Subcutaneous adipose tissue (tissue), 4 donors: ENCODE data around the gene AGBL5. TPM values are rescaled to one million over a fixed set of nuclear protein-coding genes. Genes with fewer than 3 reads are reported as not detected.

Experiments used
- total RNA-seq, 4 donors: library from RNA; depleted of rRNA; stranded (reverse); fragments of >200 nt; gene quantifications; one replicate each; pipeline ENCODE4 v1.1.0, GENCODE V29; 2016
- TF ChIP-seq, protein P1 (sequence below): fragments of 450-650 bp; IDR thresholded peaks from one replicate; pipeline ENCODE4 v1.5.1; 2016; ENCODE audit warnings: low read depth, mild to moderate bottlenecking, control low read depth, antibody characterized with exemption, moderate library complexity

AGBL5 gene, protein sequence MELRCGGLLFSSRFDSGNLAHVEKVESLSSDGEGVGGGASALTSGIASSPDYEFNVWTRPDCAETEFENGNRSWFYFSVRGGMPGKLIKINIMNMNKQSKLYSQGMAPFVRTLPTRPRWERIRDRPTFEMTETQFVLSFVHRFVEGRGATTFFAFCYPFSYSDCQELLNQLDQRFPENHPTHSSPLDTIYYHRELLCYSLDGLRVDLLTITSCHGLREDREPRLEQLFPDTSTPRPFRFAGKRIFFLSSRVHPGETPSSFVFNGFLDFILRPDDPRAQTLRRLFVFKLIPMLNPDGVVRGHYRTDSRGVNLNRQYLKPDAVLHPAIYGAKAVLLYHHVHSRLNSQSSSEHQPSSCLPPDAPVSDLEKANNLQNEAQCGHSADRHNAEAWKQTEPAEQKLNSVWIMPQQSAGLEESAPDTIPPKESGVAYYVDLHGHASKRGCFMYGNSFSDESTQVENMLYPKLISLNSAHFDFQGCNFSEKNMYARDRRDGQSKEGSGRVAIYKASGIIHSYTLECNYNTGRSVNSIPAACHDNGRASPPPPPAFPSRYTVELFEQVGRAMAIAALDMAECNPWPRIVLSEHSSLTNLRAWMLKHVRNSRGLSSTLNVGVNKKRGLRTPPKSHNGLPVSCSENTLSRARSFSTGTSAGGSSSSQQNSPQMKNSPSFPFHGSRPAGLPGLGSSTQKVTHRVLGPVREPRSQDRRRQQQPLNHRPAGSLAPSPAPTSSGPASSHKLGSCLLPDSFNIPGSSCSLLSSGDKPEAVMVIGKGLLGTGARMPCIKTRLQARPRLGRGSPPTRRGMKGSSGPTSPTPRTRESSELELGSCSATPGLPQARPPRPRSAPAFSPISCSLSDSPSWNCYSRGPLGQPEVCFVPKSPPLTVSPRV
- total RNA-seq, result 10 to 100 TPM in 1 of 4 donors, 1 to 10 TPM in 3; 5.7 to 11.3 (median 9.1) TPM

DNA sequence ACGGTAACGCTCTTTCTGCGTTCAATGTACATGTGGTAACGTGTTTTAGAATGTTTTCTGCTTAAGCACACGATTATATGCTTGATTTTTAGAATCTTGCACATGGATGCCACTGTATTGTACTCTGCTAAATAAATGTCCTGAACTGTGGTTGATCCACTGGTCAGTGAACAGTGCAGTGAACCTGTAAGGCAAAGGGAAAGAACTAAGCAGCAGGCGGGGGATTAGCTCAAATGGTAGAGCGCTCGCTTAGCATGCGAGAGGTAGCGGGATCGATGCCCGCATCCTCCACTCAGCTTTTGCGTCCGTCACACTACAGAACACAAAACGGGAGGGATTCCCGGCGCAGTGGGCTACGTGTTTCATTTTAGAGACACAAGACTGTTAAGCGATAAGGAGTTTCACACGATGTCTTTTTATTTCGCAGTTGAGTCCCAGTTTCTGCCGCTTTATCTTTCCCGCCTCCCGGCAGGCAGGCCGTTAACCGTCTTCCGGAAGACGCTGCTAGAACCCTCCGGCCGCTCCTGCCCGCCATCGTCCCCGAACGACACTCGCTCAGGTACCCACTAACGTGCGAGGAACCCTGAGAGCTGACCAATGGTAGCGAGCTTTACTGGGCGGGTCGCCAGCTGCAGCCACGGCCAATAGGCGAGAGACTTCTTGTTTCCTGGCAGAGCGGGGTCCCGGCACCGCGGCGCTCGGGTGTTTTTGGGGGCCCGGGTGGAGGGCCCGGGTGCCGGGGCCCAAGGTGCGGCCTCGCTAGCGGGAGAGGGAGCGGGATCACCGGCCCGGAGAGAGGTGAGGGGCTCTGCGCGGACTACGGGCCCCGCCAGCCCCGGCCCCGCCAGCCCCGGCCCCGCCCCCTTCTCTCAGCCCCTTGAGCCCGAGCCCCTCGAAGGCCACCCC is at the start of gene AGBL5:
Gene AGBL5 (plus strand): TSS at position 673 of the 906 bp plus-strand sequence. CDS start 1,291 bp downstream, outside the sequence.
- TF ChIP-seq, protein P1, sequence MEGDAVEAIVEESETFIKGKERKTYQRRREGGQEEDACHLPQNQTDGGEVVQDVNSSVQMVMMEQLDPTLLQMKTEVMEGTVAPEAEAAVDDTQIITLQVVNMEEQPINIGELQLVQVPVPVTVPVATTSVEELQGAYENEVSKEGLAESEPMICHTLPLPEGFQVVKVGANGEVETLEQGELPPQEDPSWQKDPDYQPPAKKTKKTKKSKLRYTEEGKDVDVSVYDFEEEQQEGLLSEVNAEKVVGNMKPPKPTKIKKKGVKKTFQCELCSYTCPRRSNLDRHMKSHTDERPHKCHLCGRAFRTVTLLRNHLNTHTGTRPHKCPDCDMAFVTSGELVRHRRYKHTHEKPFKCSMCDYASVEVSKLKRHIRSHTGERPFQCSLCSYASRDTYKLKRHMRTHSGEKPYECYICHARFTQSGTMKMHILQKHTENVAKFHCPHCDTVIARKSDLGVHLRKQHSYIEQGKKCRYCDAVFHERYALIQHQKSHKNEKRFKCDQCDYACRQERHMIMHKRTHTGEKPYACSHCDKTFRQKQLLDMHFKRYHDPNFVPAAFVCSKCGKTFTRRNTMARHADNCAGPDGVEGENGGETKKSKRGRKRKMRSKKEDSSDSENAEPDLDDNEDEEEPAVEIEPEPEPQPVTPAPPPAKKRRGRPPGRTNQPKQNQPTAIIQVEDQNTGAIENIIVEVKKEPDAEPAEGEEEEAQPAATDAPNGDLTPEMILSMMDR, result no peak

DNA sequence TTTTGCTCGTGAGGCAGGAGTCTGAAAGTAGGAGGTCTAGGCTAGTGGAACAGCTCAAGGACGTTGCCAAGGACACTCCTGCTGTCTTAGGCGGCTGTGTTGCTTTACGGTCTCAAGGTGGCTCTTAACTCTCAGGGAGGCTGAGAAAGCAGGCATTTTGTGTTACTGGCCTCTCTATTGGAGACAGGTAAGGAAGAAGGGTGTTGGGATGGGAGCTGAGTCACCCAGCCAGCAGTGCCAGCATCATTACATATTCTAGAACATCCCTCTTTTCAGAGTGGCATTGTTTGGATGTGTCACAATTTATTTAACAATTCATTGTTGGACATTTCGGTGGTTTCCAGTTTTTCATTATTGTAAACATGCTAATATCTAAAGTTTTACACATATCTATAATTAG is 49.5 kb upstream of the AGBL5 start:
- TF ChIP-seq, protein P1, result no peak

DNA sequence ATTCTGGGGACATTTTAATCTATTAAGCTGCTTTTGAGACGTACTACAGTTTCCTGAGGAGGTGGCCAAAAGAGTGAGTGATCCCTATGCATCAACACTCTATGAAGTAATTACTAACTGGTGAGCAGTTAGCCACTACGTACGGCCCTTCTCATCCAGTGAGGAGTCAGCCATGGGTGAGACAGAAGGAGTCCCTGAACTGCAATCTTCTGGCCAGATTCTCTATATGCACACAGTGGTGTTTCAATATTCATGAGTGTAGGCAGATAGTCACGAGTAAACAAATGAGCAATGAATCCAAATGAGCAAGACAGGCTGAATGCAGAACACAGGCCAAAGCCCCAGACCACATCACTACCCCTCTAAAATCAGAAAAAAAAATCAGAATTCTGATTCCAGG is 48.5 kb upstream of the AGBL5 start:
- TF ChIP-seq, protein P1, result no peak

DNA sequence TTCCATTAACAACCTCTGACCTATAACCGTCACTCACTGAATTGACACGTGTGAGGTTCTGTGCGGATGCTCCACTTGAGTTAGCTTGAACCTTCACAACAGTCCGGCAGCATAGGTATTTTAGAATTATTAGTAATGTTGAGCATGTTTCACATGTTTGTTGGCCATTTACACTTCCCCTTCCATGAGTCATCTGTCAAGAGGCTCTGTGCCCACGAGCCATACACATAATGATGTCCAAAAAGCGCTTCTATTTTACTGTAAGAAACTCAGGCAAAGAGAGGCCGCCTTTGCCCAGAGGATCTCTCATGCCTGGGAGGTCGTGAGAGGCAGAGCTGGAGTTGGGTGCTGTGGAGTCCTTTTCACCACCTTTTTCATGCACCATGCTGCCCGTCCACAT is 47.6 kb upstream of the AGBL5 start:
- TF ChIP-seq, protein P1, result no peak

DNA sequence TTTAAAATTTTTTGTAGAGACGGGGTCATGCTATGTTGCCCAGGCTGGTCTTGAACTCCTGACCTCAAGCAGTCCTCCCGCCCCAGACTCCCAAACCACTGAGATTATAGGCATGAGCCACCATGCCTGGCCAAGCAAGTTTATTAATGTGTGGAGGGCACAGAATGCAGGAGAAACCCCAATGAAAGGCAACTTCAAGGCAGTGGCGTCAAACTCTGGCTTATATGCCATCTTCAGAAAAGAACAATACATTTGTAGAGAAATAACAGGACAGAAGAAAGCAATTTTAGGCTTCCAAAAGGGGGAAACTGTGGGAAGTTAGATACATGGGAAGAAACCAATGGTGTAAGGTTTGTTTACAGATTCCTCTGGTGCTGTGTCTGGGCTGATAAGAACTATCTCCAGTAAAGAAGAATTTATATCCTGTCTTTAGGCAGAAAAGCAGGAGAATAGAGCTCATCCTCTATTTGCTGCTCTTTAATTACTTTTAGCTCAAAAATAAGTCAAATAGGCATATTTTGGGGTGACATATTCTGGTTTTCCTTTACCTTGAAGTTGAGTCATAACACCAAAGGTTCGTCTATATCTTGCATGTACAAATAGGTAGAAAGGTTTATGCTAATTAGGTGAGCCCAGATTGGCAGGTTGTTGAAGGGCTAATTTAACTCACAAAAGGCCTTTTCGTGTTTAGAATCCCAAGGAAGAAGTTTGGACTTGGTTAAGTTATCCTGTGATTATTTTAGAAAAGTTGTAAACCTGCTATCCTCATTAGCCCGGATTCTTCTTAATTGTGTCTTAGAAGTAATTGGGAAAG is 44.7 kb upstream of the AGBL5 start:
- TF ChIP-seq, protein P1, result no peak
